ENCODE measurements around the gene SGK2.

SGK2 gene

GRCh38 chr20:43536817-43537440, 21.9 kb upstream of the SGK2 start:
- no peak for DNase-seq

GRCh38 chr20:43537921-43538877, 20.6 kb upstream of the SGK2 start:
- peak; percentile 48 for DNase-seq

GRCh38 chr20:43538878-43539700, 19.7 kb upstream of the SGK2 start:
- no peak for DNase-seq

- DNase-seq, result no peak
These were observed 18.7 kb upstream of the SGK2 start for GRCh38 chr20:43539975-43540672.

GRCh38 chr20:43540673-43541060, 18.2 kb upstream of the SGK2 start:
- no peak for DNase-seq

GRCh38 chr20:43541214-43541613, 17.6 kb upstream of the SGK2 start:
- DNase-seq, result no peak

- no peak for DNase-seq
These were observed 16.7 kb upstream of the SGK2 start for GRCh38 chr20:43542161-43542560.

GRCh38 chr20:43542674-43543073, 16.2 kb upstream of the SGK2 start:
- no peak for DNase-seq

- DNase-seq, result no peak
These were observed 15.7 kb upstream of the SGK2 start for GRCh38 chr20:43543138-43543537.

- DNase-seq, result no peak
These were observed 14.3 kb upstream of the SGK2 start for GRCh38 chr20:43544501-43544900.

GRCh38 chr20:43545837-43546578, 12.8 kb upstream of the SGK2 start:
- no peak for DNase-seq

- DNase-seq, result no peak
These were observed 10.4 kb upstream of the SGK2 start for GRCh38 chr20:43548273-43548880.

GRCh38 chr20:43549416-43550065, 9.3 kb upstream of the SGK2 start:
- DNase-seq, result no peak

GRCh38 chr20:43550456-43550855, 8.4 kb upstream of the SGK2 start:
- no peak for DNase-seq

- no peak for DNase-seq
These were observed 4.5 kb upstream of the SGK2 start for GRCh38 chr20:43554369-43554768.

- no peak for DNase-seq
These were observed 540 bp downstream of the SGK2 start for GRCh38 chr20:43559147-43559987.

GRCh38 chr20:43560974-43561373, 2.1 kb downstream of the SGK2 start:
- no peak for DNase-seq

- DNase-seq, result no peak
These were observed 4.6 kb downstream of the SGK2 start for GRCh38 chr20:43563429-43563828.

GRCh38 chr20:43563991-43564390, 5.2 kb downstream of the SGK2 start:
- DNase-seq, result no peak

GRCh38 chr20:43564455-43564854, 5.6 kb downstream of the SGK2 start:
- DNase-seq, result no peak
